C4-2B (cell line): ENCODE measurements around the gene PSG2.
"Not testable (repeated sequence)": the region's sequence is repeated elsewhere in the genome, so short reads cannot be mapped to it uniquely, and the experiment has no call there.

ENCODE experiments used
- CTCF ChIP-seq: fragments of 450-650 bp; conservative IDR thresholded peaks from 2 replicates; pipeline ENCODE4 v1.5.1; 2017; ENCODE audit warnings: mild to moderate bottlenecking
- ZFX ChIP-seq: fragments of 450-650 bp; IDR thresholded peaks from 2 replicates; pipeline ENCODE4 v1.6.1; 2017

- peak; percentile 13; the same call in 1 of the 2 replicates for TF ChIP-seq CTCF
- not testable (repeated sequence) for TF ChIP-seq ZFX
Observed at GRCh38 chr19:43031645-43032044, 50.9 kb downstream of the PSG2 start.
